Adrenal gland (tissue), 12 donors: ENCODE measurements around the gene SHMT2. TPM values are rescaled to one million over a fixed set of nuclear protein-coding genes. Genes with fewer than 3 reads are reported as not detected.

Experiments
- DNase-seq, 7 donors: peaks; one replicate each; pipeline ENCODE4 v3.0.0-alpha.2; 2019 to 2020
- H3K27ac ChIP-seq, 5 donors: fragments of 200-600 bp; sonication (generic) in 4 of 5; 1 replicate in 3 of 5; 2 replicates in 2 of 5; pipeline versions ENCODE4 v1.5.1 to v1.8.0; 2016 to 2020; ENCODE audit warnings: mild to moderate bottlenecking in 1 of 5
- H3K27me3 ChIP-seq: fragments of 200-600 bp; 2 replicates; pipeline ENCODE4 v1.8.0; 2021
- H3K36me3 ChIP-seq, 2 donors: fragments of 200-600 bp; replicated peaks in 1 of 2; 1 replicate in 1 of 2; 2 replicates in 1 of 2; pipeline versions ENCODE4 v1.5.1 to v1.8.0; 2018 to 2022
- H3K4me1 ChIP-seq, 2 donors: fragments of 200-600 bp; replicated peaks in 1 of 2; 1 replicate in 1 of 2; 2 replicates in 1 of 2; pipeline versions ENCODE4 v1.5.1 to v1.8.0; 2018 to 2021
- H3K4me3 ChIP-seq, 4 donors: fragments of 200-600 bp; sonication (generic) in 3 of 4; one replicate each; pipeline ENCODE4 v1.5.1; 2016 to 2018
- H3K9me3 ChIP-seq, 3 donors: fragments of 200-600 bp; sonication (generic) in 1 of 3; replicated peaks in 1 of 3; 1 replicate in 2 of 3; 2 replicates in 1 of 3; pipeline versions ENCODE4 v1.5.1 to v1.8.0; 2016 to 2021
- POLR2A ChIP-seq, 2 donors: fragments of 450-650 bp; IDR thresholded peaks; one replicate each; pipeline ENCODE4 v1.6.1; 2017; ENCODE audit warnings: antibody characterized with exemption in 2 of 2, mild to moderate bottlenecking in 2 of 2, moderate library complexity in 1 of 2
- WGBS, 4 donors: extraction: QIAGEN DNeasy Blood & Tissue Kit in 2 of 4; methylation state at CpG; one replicate each; pipeline versions ENCODE4 v1.1.5 to v1.1.7; 2013 to 2017; 5-methylcytosine and 5-hydroxymethylcytosine counted together
- intact Hi-C, 2 donors: fragments of 100-400 bp; cut with DNase I; formaldehyde crosslinking; loops; one replicate each; pipeline versions ENCODE4 v1.14.1 to v1.15.0; 2022 to 2023
- polyA plus RNA-seq, 3 donors: library from polyadenylated mRNA; stranded (reverse); fragments of 200-250 nt in 2 of 3; fragments of 350-450 nt in 1 of 3; fragmentation: Illumina TruSeq in 1 of 3; extraction: RNeasy Lipid Tissue Mini Kit (QIAGEN cat#74804) in 1 of 3; gene quantifications; one replicate each; pipeline ENCODE4 v1.2.3, GENCODE V29; 2013 to 2014
- total RNA-seq, 9 donors: library from RNA; depleted of rRNA in 4 of 9; stranded (reverse); fragments of >200 nt in 4 of 9; fragments of 120-200 nt in 1 of 9; fragmentation: NEBNext Ultra II Directional in 1 of 9; extraction: Animal tissue kit (Norgen Biotek cat#: 25700) in 1 of 9; gene quantifications; one replicate each; pipeline versions ENCODE4 v1.1.0 to v1.2.4, GENCODE V29; 2013 to 2023
- TF ChIP-seq, protein P1 (sequence below), 6 experiments: fragments of 450-650 bp in 4 of 6; fragments of 200-600 bp in 2 of 6; sonication (generic) in 1 of 6; IDR thresholded peaks; 1 replicate in 5 of 6; 2 replicates in 1 of 6; pipeline versions ENCODE4 v1.5.1 to v1.8.0; 2016 to 2021; ENCODE audit warnings: antibody characterized with exemption in 6 of 6, mild to moderate bottlenecking in 2 of 6, moderate library complexity in 1 of 6
- donor health status: healthy with polysubstance abuse.
- donor health status: Bipolar disorder and iron deficiency.
- donor health status: DM: yes; HTN: yes; CAD: no.
- donor health status: DM: no; HTN: no; CAD: no.
- donor health status: DM: no; HTN: no; CAD: no.
- donor health status: DM: yes; HTN: yes; CAD: no.

The SHMT2 gene
- total and polyA plus RNA-seq, 12 donors, result 25.2 to 94.7 (median 65.0) TPM

DNA sequence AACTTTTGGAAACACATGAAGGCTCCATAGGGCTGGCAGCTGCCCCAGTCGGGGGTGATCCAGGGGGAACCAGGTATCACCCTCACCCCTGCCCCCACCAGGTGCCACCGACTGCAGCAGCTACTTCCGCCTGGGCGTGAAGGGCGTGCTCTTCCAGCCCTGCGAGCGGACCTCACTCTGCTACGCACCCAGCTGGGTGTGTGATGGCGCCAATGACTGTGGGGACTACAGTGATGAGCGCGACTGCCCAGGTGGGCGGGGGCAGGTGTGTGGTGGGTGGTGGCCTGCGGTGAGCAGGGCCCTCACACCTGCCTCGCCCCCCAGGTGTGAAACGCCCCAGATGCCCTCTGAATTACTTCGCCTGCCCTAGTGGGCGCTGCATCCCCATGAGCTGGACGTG is 35.3 kb upstream of the SHMT2 start:
- WGBS, 4 donors, result 86 to 100% (median 91%) methylated on average over 3 to 18 of the region's 18 CpGs
- Histone ChIP-seq H3K9me3 (no peaks in the 10 kb centered on the region), H3K27ac (no peak overlapping the region), H3K27me3 (no peaks in the 10 kb centered on the region), H3K4me1 (no peaks in the 10 kb centered on the region), H3K36me3 (peaks cover 0 to 92% of the 10 kb centered on the region in 2 donors), H3K4me3 (no peak overlapping the region)
- intact Hi-C loops, result no loop called here
- DNase-seq, result no peak
- no peak for TF ChIP-seq POLR2A (IDR thresholded peaks at IDR 0.05)
- TF ChIP-seq, protein P1, sequence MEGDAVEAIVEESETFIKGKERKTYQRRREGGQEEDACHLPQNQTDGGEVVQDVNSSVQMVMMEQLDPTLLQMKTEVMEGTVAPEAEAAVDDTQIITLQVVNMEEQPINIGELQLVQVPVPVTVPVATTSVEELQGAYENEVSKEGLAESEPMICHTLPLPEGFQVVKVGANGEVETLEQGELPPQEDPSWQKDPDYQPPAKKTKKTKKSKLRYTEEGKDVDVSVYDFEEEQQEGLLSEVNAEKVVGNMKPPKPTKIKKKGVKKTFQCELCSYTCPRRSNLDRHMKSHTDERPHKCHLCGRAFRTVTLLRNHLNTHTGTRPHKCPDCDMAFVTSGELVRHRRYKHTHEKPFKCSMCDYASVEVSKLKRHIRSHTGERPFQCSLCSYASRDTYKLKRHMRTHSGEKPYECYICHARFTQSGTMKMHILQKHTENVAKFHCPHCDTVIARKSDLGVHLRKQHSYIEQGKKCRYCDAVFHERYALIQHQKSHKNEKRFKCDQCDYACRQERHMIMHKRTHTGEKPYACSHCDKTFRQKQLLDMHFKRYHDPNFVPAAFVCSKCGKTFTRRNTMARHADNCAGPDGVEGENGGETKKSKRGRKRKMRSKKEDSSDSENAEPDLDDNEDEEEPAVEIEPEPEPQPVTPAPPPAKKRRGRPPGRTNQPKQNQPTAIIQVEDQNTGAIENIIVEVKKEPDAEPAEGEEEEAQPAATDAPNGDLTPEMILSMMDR (IDR thresholded peaks at IDR 0.05), result no peak

DNA sequence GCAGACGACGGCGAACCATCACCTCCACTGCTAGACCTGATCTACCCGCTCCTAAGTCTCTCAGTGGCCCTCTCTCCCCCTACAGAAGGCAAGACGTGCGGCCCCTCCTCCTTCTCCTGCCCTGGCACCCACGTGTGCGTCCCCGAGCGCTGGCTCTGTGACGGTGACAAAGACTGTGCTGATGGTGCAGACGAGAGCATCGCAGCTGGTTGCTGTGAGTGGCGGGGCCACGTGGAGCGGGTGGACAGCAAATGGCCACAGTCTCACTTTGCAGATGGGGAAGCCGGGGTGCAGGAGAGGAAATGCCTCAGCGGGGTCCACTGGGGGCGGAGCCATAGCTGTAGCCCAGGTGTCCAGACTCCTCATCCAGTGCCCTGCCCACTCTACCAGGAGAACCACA is 34.3 kb upstream of the SHMT2 start:
- 86 to 95% (median 90%) methylated on average over 9 to 19 of the region's 19 CpGs for WGBS, 4 donors
- Histone ChIP-seq H3K9me3 (no peaks in the 10 kb centered on the region), H3K4me1 (no peaks in the 10 kb centered on the region), H3K4me3 (no peak overlapping the region), H3K27ac (no peak overlapping the region), H3K27me3 (no peaks in the 10 kb centered on the region), H3K36me3 (peaks cover 0 to 94% of the 10 kb centered on the region in 2 donors)
- intact Hi-C loops, result no loop called here
- no peak for DNase-seq
- no peak for TF ChIP-seq POLR2A (IDR thresholded peaks at IDR 0.05)
- TF ChIP-seq, protein P1 (IDR thresholded peaks at IDR 0.05), result no peak

DNA sequence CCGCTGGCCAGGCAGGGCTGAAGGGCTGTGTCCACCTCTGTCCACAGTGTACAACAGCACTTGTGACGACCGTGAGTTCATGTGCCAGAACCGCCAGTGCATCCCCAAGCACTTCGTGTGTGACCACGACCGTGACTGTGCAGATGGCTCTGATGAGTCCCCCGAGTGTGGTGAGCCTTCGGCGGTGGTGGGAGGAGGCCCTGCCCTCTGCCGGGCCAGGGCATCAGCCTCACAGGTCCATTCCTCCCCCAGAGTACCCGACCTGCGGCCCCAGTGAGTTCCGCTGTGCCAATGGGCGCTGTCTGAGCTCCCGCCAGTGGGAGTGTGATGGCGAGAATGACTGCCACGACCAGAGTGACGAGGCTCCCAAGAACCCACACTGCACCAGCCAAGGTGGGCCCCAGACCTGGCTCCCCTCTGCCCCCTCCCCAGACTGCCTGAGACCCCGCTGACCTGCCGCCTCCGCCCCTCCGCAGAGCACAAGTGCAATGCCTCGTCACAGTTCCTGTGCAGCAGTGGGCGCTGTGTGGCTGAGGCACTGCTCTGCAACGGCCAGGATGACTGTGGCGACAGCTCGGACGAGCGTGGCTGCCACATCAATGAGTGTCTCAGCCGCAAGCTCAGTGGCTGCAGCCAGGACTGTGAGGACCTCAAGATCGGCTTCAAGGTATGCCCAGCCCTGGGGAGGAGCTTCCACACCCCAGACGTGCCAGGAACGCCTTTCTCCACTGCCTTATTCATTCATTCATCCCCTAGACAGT is 33.7 kb upstream of the SHMT2 start:
- no peaks in the 10 kb centered on the region for H3K27me3 ChIP-seq
- intact Hi-C loops, result no loop called here
- DNase-seq, result no peak
- no peaks in the 10 kb centered on the region for H3K9me3 ChIP-seq
- TF ChIP-seq POLR2A (IDR thresholded peaks at IDR 0.05), result no peak
- TF ChIP-seq, protein P1 (IDR thresholded peaks at IDR 0.05), result no peak
- H3K4me3 ChIP-seq, result no peak overlapping the region
- 79 to 87% (median 86%) methylated on average over 5 to 34 of the region's 34 CpGs for WGBS, 4 donors
- no peaks in the 10 kb centered on the region for H3K4me1 ChIP-seq
- H3K36me3 ChIP-seq, result peaks cover 0 to 94% of the 10 kb centered on the region in 2 donors
- no peak overlapping the region for H3K27ac ChIP-seq

DNA sequence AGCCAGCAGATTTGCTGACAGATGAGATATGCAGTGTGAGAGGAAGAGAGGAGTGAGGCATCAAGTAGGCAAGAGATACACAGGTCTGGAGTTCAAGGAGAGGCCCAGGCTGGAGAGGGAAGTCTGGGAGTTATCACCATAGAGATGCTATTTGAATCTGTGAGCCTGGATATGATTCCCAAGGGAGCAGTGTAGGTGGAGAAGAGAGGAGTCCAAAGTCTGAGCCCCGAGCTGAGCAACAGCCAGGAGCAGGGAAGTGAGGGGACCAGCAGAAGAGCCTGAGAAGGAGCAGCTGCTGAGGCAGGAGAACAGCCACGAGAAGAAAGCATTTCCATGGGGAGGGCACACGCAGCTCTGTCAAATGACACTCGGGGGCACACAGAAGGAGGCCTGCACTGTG is 33.1 kb upstream of the SHMT2 start:
- peaks cover 0 to 94% of the 10 kb centered on the region in 2 donors for H3K36me3 ChIP-seq
- intact Hi-C loops, result no loop called here
- no peaks in the 10 kb centered on the region for H3K9me3 ChIP-seq
- no peak overlapping the region for H3K27ac ChIP-seq
- no peak for DNase-seq
- H3K27me3 ChIP-seq, result no peaks in the 10 kb centered on the region
- H3K4me1 ChIP-seq, result no peaks in the 10 kb centered on the region
- 72 to 91% (median 84%) methylated on average over 4 of the region's 4 CpGs for WGBS, 4 donors
- TF ChIP-seq, protein P1 (IDR thresholded peaks at IDR 0.05), result no peak
- no peak for TF ChIP-seq POLR2A (IDR thresholded peaks at IDR 0.05)
- H3K4me3 ChIP-seq, result no peak overlapping the region
